Epidermal melanocyte (primary cell): Measurements from ENCODE around the gene SEMG2.

Experiments used
- DNase-seq: peaks from one replicate; pipeline ENCODE4 v3.0.0; 2011; ENCODE audit warnings: low spot score; ENCODE audit not compliant: insufficient read length

Gene SEMG2

GRCh38 chr20:45229264-45230056 lies 8.3 kb downstream of the SEMG2 start:
- DNase-seq, result no peak

GRCh38 chr20:45230631-45231030 lies 9.5 kb downstream of the SEMG2 start:
- no peak for DNase-seq

GRCh38 chr20:45235995-45236394 lies 14.8 kb downstream of the SEMG2 start:
- no peak for DNase-seq

- DNase-seq, result no peak
Observed at GRCh38 chr20:45238139-45238538, 17.0 kb downstream of the SEMG2 start.

- no peak for DNase-seq
Observed at GRCh38 chr20:45246109-45246508, 24.9 kb downstream of the SEMG2 start.

GRCh38 chr20:45247865-45248264 lies 26.7 kb downstream of the SEMG2 start:
- DNase-seq, result no peak

GRCh38 chr20:45248609-45249008 lies 27.4 kb downstream of the SEMG2 start:
- no peak for DNase-seq

GRCh38 chr20:45251884-45252560 lies 30.8 kb downstream of the SEMG2 start:
- DNase-seq, result no peak

- DNase-seq, result no peak
Observed at GRCh38 chr20:45253261-45253660, 32.1 kb downstream of the SEMG2 start.

GRCh38 chr20:45254383-45255262 lies 33.5 kb downstream of the SEMG2 start, which contains the start of gene SLPI:
TSS of gene SLPI (minus strand) at chr20:45254564. CDS start at chr20:45254543, 21 bp downstream.
- no peak for DNase-seq

GRCh38 chr20:45257161-45257560 lies 36.0 kb downstream of the SEMG2 start:
- no peak for DNase-seq

GRCh38 chr20:45257711-45258110 lies 36.5 kb downstream of the SEMG2 start:
- DNase-seq, result no peak

- no peak for DNase-seq
Observed at GRCh38 chr20:45258259-45258658, 37.1 kb downstream of the SEMG2 start.

GRCh38 chr20:45258664-45259063 lies 37.5 kb downstream of the SEMG2 start:
- no peak for DNase-seq

- no peak for DNase-seq
Observed at GRCh38 chr20:45263556-45264266, 42.5 kb downstream of the SEMG2 start.

- no peak for DNase-seq
Observed at GRCh38 chr20:45266977-45267376, 45.8 kb downstream of the SEMG2 start.

- no peak for DNase-seq
Observed at GRCh38 chr20:45268531-45268930, 47.4 kb downstream of the SEMG2 start.

GRCh38 chr20:45269056-45269455 lies 47.9 kb downstream of the SEMG2 start:
- no peak for DNase-seq

GRCh38 chr20:45269754-45270270 lies 48.6 kb downstream of the SEMG2 start:
- no peak for DNase-seq
